Keratinocyte (primary cell): ENCODE results near the gene FRMPD4. TPM values are rescaled to one million over a fixed set of nuclear protein-coding genes. Genes with fewer than 3 reads are reported as not detected.

Source experiments
- DNase-seq: peaks from one replicate; pipeline ENCODE4 v3.0.0-alpha.2; 2011; ENCODE audit warnings: low read depth, missing footprints, low spot score
- FAIRE-seq: peaks from 2 replicates; lab custom pipeline; 2011; peaks lifted over from hg19 to GRCh38; lab: Jason Lieb, UNC
- H2AFZ ChIP-seq: 2 replicates; pipeline ENCODE4 v1.6.0; 2012; ENCODE audit warnings: low read length, control low read depth, inconsistent platforms; ENCODE audit not compliant: control insufficient read depth
- H3K27ac ChIP-seq: 2 replicates; pipeline ENCODE4 v1.5.1; 2011; ENCODE audit warnings: low read length; ENCODE audit not compliant: control insufficient read depth, insufficient read depth
- H3K27me3 ChIP-seq: 3 replicates; pipeline ENCODE4 v1.6.0; 2011; ENCODE audit warnings: low read length; ENCODE audit not compliant: control insufficient read depth, insufficient read depth; ENCODE audit errors: extremely low read depth
- H3K36me3 ChIP-seq, 2 experiments: 2 replicates in 1 of 2; 3 replicates in 1 of 2; pipeline ENCODE4 v1.5.1; 2011; ENCODE audit warnings: low read length in 2 of 2, mild to moderate bottlenecking in 1 of 2; ENCODE audit not compliant: control insufficient read depth in 2 of 2, insufficient read depth in 2 of 2; ENCODE audit errors: extremely low read depth in 1 of 2
- H3K4me1 ChIP-seq: 3 replicates; pipeline ENCODE4 v1.5.1; 2011; ENCODE audit warnings: low read length; ENCODE audit not compliant: control insufficient read depth, insufficient read depth; ENCODE audit errors: extremely low read depth
- H3K4me2 ChIP-seq: 3 replicates; pipeline ENCODE4 v1.6.0; 2011; ENCODE audit warnings: low read depth, low read length; ENCODE audit not compliant: control insufficient read depth, insufficient read depth; ENCODE audit errors: extremely low read depth
- H3K4me3 ChIP-seq, 3 experiments: fragments of 200-600 bp in 1 of 3; sonication (generic) in 1 of 3; 2 replicates in 2 of 3; 3 replicates in 1 of 3; pipeline ENCODE4 v1.5.1; 2011 to 2016; ENCODE audit warnings: low read length in 3 of 3, mild to moderate bottlenecking in 3 of 3, control low read depth in 2 of 3, inconsistent platforms in 1 of 3, low read depth in 1 of 3, mixed read lengths in 1 of 3, mixed run types in 1 of 3, moderate library complexity in 1 of 3; ENCODE audit not compliant: control insufficient read depth in 2 of 3, insufficient read depth in 2 of 3; ENCODE audit errors: extremely low read depth in 1 of 3
- H3K79me2 ChIP-seq: 2 replicates; pipeline ENCODE4 v1.6.0; 2012; ENCODE audit warnings: low read length; ENCODE audit not compliant: control insufficient read depth, insufficient read depth
- H3K9ac ChIP-seq: 3 replicates; pipeline ENCODE4 v1.6.0; 2011; ENCODE audit warnings: low read length; ENCODE audit not compliant: control insufficient read depth, insufficient read depth; ENCODE audit errors: extremely low read depth
- H3K9me1 ChIP-seq: 3 replicates; pipeline ENCODE4 v1.6.0; 2011; ENCODE audit warnings: low read length; ENCODE audit not compliant: control insufficient read depth, insufficient read depth; ENCODE audit errors: extremely low read depth
- H3K9me3 ChIP-seq: 2 replicates; pipeline ENCODE4 v1.5.1; 2012; ENCODE audit warnings: low read depth, low read length; ENCODE audit not compliant: control insufficient read depth
- H4K20me1 ChIP-seq: 3 replicates; pipeline ENCODE4 v1.6.0; 2011; ENCODE audit warnings: low read length; ENCODE audit not compliant: control insufficient read depth, insufficient read depth; ENCODE audit errors: extremely low read depth
- EZH2 ChIP-seq: IDR thresholded peaks from one replicate; pipeline ENCODE4 v1.6.1; 2012; ENCODE audit warnings: inconsistent platforms, mild to moderate bottlenecking, low read length, moderate library complexity
- dilution Hi-C: fragments of 300-500 bp; cut with MboI; formaldehyde crosslinking; loops from one replicate; pipeline ENCODE4 v1.7.0; 2020; ENCODE audit warnings: low sequenced_read_pairs; ENCODE audit not compliant: extremely low pct_ligation_motif_present
- polyA plus RNA-seq, 5 experiments: library from polyadenylated mRNA; depleted of rRNA in 3 of 5; stranded (reverse) in 3 of 5; stranded (forward) in 1 of 5; unstranded in 1 of 5; fragments of >200 nt; gene quantifications; 1 replicate in 1 of 5; 2 replicates in 3 of 5; 3 replicates in 1 of 5; pipeline versions ENCODE4 v1.2.1 to v1.2.3, GENCODE V29; 2011 to 2012; ENCODE audit warnings: missing spikeins in 2 of 5, low read depth in 1 of 5, low replicate concordance in 1 of 5
- TF ChIP-seq, protein P1 (sequence below), 3 experiments: IDR thresholded peaks in 1 of 3; conservative IDR thresholded peaks in 1 of 3; optimal IDR thresholded peaks in 1 of 3; 2 replicates in 2 of 3; 3 replicates in 1 of 3; pipeline versions ENCODE3 to v1.5.1; 2011; ENCODE audit warnings: low read length in 3 of 3, mild to moderate bottlenecking in 3 of 3, moderate library complexity in 2 of 3, control low read depth in 1 of 3, inconsistent platforms in 1 of 3; ENCODE audit not compliant: insufficient read depth in 2 of 3; ENCODE audit errors: extremely low read depth in 1 of 3

The FRMPD4 gene
- polyA plus RNA-seq, 1 donor (not counting 4 experiments of a cell fraction or from before 2014, with no cell fraction given) = 0.05 TPM

DNA sequence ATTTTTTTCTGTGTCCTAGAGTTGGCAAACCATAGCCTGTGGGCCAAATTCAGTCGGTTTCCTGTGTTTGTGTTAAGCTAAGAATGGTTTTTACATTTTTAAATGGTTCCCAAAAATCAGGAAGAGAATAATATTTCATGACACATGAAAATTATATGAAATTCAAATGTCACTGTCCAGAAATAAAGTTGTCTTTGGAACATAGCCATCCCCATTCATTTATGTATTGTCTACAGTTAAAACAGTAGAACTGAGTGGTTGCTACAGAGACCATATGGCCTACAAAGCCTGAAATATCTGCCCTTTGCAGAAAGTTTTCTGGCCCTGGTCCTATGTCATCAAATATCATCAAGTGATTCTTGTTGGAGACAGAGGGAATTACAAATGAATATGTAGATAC lies 15.5 kb downstream of the FRMPD4 start:
- no peaks in the 10 kb centered on the region for H3K27me3 ChIP-seq
- TF ChIP-seq, protein P1, sequence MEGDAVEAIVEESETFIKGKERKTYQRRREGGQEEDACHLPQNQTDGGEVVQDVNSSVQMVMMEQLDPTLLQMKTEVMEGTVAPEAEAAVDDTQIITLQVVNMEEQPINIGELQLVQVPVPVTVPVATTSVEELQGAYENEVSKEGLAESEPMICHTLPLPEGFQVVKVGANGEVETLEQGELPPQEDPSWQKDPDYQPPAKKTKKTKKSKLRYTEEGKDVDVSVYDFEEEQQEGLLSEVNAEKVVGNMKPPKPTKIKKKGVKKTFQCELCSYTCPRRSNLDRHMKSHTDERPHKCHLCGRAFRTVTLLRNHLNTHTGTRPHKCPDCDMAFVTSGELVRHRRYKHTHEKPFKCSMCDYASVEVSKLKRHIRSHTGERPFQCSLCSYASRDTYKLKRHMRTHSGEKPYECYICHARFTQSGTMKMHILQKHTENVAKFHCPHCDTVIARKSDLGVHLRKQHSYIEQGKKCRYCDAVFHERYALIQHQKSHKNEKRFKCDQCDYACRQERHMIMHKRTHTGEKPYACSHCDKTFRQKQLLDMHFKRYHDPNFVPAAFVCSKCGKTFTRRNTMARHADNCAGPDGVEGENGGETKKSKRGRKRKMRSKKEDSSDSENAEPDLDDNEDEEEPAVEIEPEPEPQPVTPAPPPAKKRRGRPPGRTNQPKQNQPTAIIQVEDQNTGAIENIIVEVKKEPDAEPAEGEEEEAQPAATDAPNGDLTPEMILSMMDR (optimal IDR thresholded peaks at IDR 0.05 in 1 of 3, IDR thresholded peaks at IDR 0.05 in 1 of 3, conservative IDR thresholded peaks at IDR 0.05 in 1 of 3; ENCODE audit: extremely low read depth in 1 of 3, insufficient read depth in 2 of 3, low read length in 3 of 3) = no peak
- no peak for TF ChIP-seq EZH2
- FAIRE-seq (no peak), DNase-seq (no peak)
- H3K36me3 ChIP-seq = no peaks in the 10 kb centered on the region
- no peaks in the 10 kb centered on the region for H3K9me1 ChIP-seq
- no peak overlapping the region for H2AFZ ChIP-seq
- H3K4me3 ChIP-seq = no peak overlapping the region
- no peaks in the 10 kb centered on the region for H3K4me1 ChIP-seq
- no peak overlapping the region for H3K9ac ChIP-seq
- dilution Hi-C loops = no loop called here
- H3K4me2 ChIP-seq = no peak overlapping the region
- H3K79me2 ChIP-seq = no peaks in the 10 kb centered on the region
- H3K27ac ChIP-seq = no peak overlapping the region
- no peaks in the 10 kb centered on the region for H4K20me1 ChIP-seq
- no peaks in the 10 kb centered on the region for H3K9me3 ChIP-seq

DNA sequence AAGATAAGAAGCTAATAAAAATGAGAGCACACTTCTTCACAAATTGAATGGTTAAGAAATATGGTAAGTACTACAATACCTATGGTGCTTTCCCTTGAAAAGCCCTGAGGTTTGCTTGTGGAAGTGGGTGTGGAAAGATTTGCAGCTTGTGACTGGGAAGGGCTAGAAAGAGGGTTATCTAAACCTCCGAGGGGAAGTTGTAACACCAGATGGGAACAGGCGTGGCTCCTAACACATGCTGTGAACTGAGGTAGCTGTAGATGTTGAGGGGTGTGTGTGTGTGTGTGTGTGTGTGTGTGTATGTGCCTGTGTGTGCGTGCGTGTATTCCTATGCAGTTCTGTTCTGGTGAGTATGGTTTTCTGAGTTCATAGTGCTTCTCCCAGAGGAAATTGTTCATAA lies 21.5 kb downstream of the FRMPD4 start:
- no peak for FAIRE-seq
- Histone ChIP-seq H3K9me3 (no peaks in the 10 kb centered on the region), H3K4me2 (no peak overlapping the region), H3K36me3 (no peaks in the 10 kb centered on the region), H2AFZ (no peak overlapping the region), H3K27ac (no peak overlapping the region), H3K79me2 (no peaks in the 10 kb centered on the region), H3K9ac (no peak overlapping the region), H3K27me3 (no peaks in the 10 kb centered on the region), H3K9me1 (no peaks in the 10 kb centered on the region), H3K4me1 (no peaks in the 10 kb centered on the region), H4K20me1 (no peaks in the 10 kb centered on the region), H3K4me3 (no peak overlapping the region)
- dilution Hi-C loops = no loop called here
- TF ChIP-seq, protein P1 (optimal IDR thresholded peaks at IDR 0.05 in 1 of 3, IDR thresholded peaks at IDR 0.05 in 1 of 3, conservative IDR thresholded peaks at IDR 0.05 in 1 of 3; ENCODE audit: extremely low read depth in 1 of 3, insufficient read depth in 2 of 3, low read length in 3 of 3) = no peak
- TF ChIP-seq EZH2 = no peak
- no peak for DNase-seq
